GM23248 (cell line): Measurements from ENCODE around the gene ZBTB3. TPM values are rescaled to one million over a fixed set of nuclear protein-coding genes. Genes with fewer than 3 reads are reported as not detected.

ENCODE experiments used
- DNase-seq: peaks from one replicate; pipeline ENCODE4 v3.0.0-alpha.2; 2015
- H2AFZ ChIP-seq: fragments of 200-600 bp; sonication (generic); 2 replicates; pipeline ENCODE4 v1.6.1; 2016; ENCODE audit warnings: antibody characterized with exemption
- H3F3A ChIP-seq: fragments of 200-600 bp; sonication (generic); 2 replicates; pipeline ENCODE4 v1.6.1; 2016; ENCODE audit warnings: mild to moderate bottlenecking, antibody characterized with exemption, mixed run types; ENCODE audit not compliant: insufficient read depth
- H3K27ac ChIP-seq: fragments of 200-600 bp; sonication (generic); 2 replicates; pipeline ENCODE4 v1.5.1; 2016; ENCODE audit warnings: mild to moderate bottlenecking
- H3K27me3 ChIP-seq: fragments of 200-600 bp; sonication (generic); replicated peaks from 2 replicates; pipeline ENCODE4 v1.6.1; 2016; ENCODE audit warnings: mild to moderate bottlenecking; ENCODE audit not compliant: insufficient read depth
- H3K36me3 ChIP-seq: fragments of 200-600 bp; sonication (generic); 2 replicates; pipeline ENCODE4 v1.6.1; 2016; ENCODE audit warnings: low read depth, mild to moderate bottlenecking
- H3K4me1 ChIP-seq: fragments of 200-600 bp; sonication (generic); 2 replicates; pipeline ENCODE4 v1.6.1; 2016; ENCODE audit warnings: mild to moderate bottlenecking; ENCODE audit not compliant: insufficient read depth
- H3K4me2 ChIP-seq: fragments of 200-600 bp; sonication (generic); one replicate; pipeline ENCODE4 v1.6.1; 2016; ENCODE audit warnings: mild to moderate bottlenecking; ENCODE audit not compliant: unreplicated experiment
- H3K4me3 ChIP-seq: fragments of 200-600 bp; sonication (generic); 2 replicates; pipeline ENCODE4 v1.5.1; 2016; ENCODE audit warnings: mild to moderate bottlenecking
- H3K79me2 ChIP-seq: fragments of 200-600 bp; sonication (generic); 2 replicates; pipeline ENCODE4 v1.6.1; 2016; ENCODE audit warnings: mild to moderate bottlenecking; ENCODE audit not compliant: insufficient read depth
- H3K9ac ChIP-seq: fragments of 200-600 bp; sonication (generic); 2 replicates; pipeline ENCODE4 v1.6.1; 2016; ENCODE audit warnings: mild to moderate bottlenecking
- H3K9me2 ChIP-seq: fragments of 200-600 bp; sonication (generic); 2 replicates; pipeline ENCODE4 v1.6.1; 2016; ENCODE audit warnings: mixed run types, mild to moderate bottlenecking, moderate library complexity; ENCODE audit not compliant: insufficient read depth
- H3K9me3 ChIP-seq: fragments of 200-600 bp; sonication (generic); one replicate; pipeline ENCODE4 v1.6.1; 2017; ENCODE audit warnings: low read depth
- H4K20me1 ChIP-seq: fragments of 200-600 bp; sonication (generic); 2 replicates; pipeline ENCODE4 v1.6.0; 2016; ENCODE audit not compliant: insufficient read depth
- EZH2 ChIP-seq: fragments of 200-600 bp; sonication (generic); IDR thresholded peaks from 2 replicates; pipeline ENCODE4 v1.6.1; 2018; ENCODE audit warnings: antibody characterized with exemption, mild to moderate bottlenecking; ENCODE audit not compliant: insufficient read depth, poor library complexity, severe bottlenecking
- EZH2phosphoT487 ChIP-seq: fragments of 200-600 bp; sonication (generic); IDR thresholded peaks from 2 replicates; pipeline ENCODE4 v1.6.1; 2018; ENCODE audit warnings: antibody characterized with exemption, moderate library complexity, mild to moderate bottlenecking, low read depth; ENCODE audit not compliant: insufficient read depth
- WGBS, 2 experiments: methylation state at CpG; one replicate each; pipeline ENCODE4 v1.1.6; 2015 to 2017; ENCODE audit warnings: low lambda C conversion rate in 2 of 2, low coverage in 1 of 2; ENCODE audit errors: missing lambda C conversion rate in 2 of 2; 5-methylcytosine and 5-hydroxymethylcytosine counted together
- in situ Hi-C: fragments of 300-500 bp; cut with MboI; formaldehyde crosslinking; loops from 2 replicates; pipeline ENCODE4 v1.15.0; 2020
- polyA plus RNA-seq: library from polyadenylated mRNA; unstranded; fragments of >200 nt; fragmentation: Nextera tagmentation; extraction: Ambion mirVana; gene quantifications from 2 replicates; pipeline ENCODE4 v1.2.1, GENCODE V29; 2016
- total RNA-seq: library from RNA; depleted of rRNA; stranded (reverse); fragments of >200 nt; shearing (Covaris generic); gene quantifications from 2 replicates; pipeline ENCODE4 v1.2.3, GENCODE V29; 2014

The ZBTB3 gene
- total and polyA plus RNA-seq, 2 experiments from 2014 or later = 4.9 to 8.0 TPM

DNA sequence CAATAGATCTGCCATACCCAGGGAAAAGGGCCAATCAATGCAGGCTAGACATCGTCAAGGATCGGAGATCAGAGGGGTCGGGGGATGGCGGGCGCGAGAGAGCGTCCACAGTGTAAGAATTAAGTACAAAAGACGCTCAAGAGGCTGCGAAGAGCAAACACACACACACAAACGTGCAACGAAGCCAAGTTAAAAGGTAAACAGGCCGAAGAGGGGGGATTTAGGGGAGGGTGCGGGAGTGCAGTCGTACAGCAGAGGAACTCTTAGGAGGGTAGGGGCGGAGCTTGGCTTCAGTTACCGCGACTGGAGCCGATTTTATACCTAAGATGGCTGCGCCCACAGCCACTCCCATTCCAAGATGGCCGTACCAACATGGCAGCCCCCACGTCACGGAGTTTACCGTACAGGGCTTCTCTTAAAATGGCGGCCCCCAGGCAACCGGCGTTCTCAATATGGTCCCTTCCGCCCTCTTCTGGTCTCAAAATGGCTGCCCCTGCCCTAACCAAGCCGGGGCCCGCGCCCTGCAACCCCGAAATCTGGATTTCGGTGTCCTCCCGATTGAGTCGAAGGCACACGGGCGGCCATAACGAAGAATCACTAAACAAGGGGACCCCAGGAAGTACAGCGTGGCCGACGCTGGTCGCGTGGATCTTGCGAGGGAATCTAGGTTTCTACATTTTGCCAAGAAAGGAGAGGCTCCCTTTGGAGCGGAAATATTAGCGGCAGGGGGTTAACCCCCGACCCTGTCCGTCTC, 44.5 kb downstream of the ZBTB3 start:
- WGBS, 2 experiments = 2% methylated on average over 47 of the region's 47 CpGs
- Histone ChIP-seq H3K27me3 (no peaks in the 10 kb centered on the region), H2AFZ (peak overlapping the region; percentile 85), H3K4me2 (peak overlapping the region; percentile 96), H4K20me1 (no peaks in the 10 kb centered on the region), H3K4me3 (peak overlapping the region; percentile 85), H3K9ac (peak overlapping the region; percentile 90), H3K27ac (peak overlapping the region; percentile 94), H3K36me3 (peaks cover 27% of the 10 kb centered on the region; the same call in 1 of the 2 replicates), H3F3A (peaks cover 54% of the 10 kb centered on the region), H3K9me3 (no peaks in the 10 kb centered on the region), H3K4me1 (peaks cover 21% of the 10 kb centered on the region), H3K79me2 (peaks cover 24% of the 10 kb centered on the region), H3K9me2 (no peaks in the 10 kb centered on the region)
- TF ChIP-seq EZH2 = no peak
- no peak for TF ChIP-seq EZH2phosphoT487
- DNase-seq = peak; percentile 99
- in situ Hi-C loops = no loop called here

DNA sequence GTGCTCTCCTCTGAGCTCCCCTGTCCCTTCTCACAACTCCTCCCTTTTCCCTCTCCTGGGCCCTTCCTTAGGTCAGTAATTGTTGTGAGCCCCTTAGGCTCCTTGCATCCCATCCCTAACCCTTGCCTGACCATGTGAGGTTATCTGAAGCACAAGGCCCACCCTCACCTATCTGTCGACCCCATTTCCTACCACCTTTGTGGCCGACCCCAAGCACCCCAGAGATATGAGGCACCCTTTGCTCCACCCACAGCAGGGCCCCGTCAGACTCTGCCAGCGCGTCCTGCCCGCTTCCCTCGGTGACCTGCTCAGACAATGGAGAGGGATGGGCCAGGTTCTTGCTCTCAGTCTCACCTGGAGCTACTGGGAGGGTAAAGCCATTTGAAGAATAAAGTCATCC, 45.2 kb downstream of the ZBTB3 start:
- Histone ChIP-seq H2AFZ (peak overlapping the region; percentile 85), H3K9ac (peak overlapping the region; percentile 90), H3K36me3 (peaks cover 27% of the 10 kb centered on the region; the same call in 1 of the 2 replicates), H4K20me1 (no peaks in the 10 kb centered on the region), H3K4me2 (peak overlapping the region; percentile 96), H3K9me2 (no peaks in the 10 kb centered on the region), H3K9me3 (no peaks in the 10 kb centered on the region), H3K27me3 (no peaks in the 10 kb centered on the region), H3F3A (peaks cover 50% of the 10 kb centered on the region), H3K4me1 (peaks cover 21% of the 10 kb centered on the region), H3K79me2 (peaks cover 26% of the 10 kb centered on the region), H3K27ac (peak overlapping the region; percentile 94), H3K4me3 (peak overlapping the region; percentile 85)
- DNase-seq = no peak
- WGBS, 2 experiments = 6 to 9% methylated on average over 7 of the region's 7 CpGs
- no peak for TF ChIP-seq EZH2
- TF ChIP-seq EZH2phosphoT487 = no peak
- in situ Hi-C loops = no loop called here

DNA sequence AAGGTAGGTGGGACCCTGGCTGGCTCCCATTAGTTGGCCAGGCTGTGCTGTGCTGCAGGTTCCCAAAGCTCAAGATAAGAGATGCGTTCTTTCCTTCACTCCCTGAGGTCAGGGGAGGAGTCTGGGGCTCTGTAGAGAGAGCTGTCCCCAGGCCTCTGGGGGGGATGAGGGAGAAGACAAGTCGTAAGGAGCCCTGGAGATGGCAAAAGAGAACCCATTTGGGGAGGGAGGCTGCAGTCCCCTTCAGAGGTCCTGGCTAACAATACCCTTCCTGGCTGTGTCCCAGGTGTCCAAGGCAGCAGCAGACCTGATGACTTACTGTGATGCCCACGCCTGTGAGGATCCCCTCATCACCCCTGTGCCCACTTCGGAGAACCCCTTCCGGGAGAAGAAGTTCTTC, 45.6 kb downstream of the ZBTB3 start:
- in situ Hi-C loops = no loop called here
- TF ChIP-seq EZH2phosphoT487 (no peak), EZH2 (no peak)
- H3K27ac ChIP-seq = no peak overlapping the region
- no peak for DNase-seq
- H3F3A ChIP-seq = peaks cover 47% of the 10 kb centered on the region
- H3K4me2 ChIP-seq = peak overlapping the region; percentile 96
- peaks cover 21% of the 10 kb centered on the region for H3K4me1 ChIP-seq
- no peaks in the 10 kb centered on the region for H3K9me3 ChIP-seq
- 70 to 73% methylated on average over 5 of the region's 5 CpGs for WGBS, 2 experiments
- no peaks in the 10 kb centered on the region for H3K9me2 ChIP-seq
- peak overlapping the region; percentile 85 for H3K4me3 ChIP-seq
- H4K20me1 ChIP-seq = no peaks in the 10 kb centered on the region
- no peak overlapping the region for H2AFZ ChIP-seq
- peak overlapping the region; percentile 90 for H3K9ac ChIP-seq
- H3K36me3 ChIP-seq = peaks cover 23% of the 10 kb centered on the region; the same call in 1 of the 2 replicates
- H3K79me2 ChIP-seq = peaks cover 26% of the 10 kb centered on the region
- no peaks in the 10 kb centered on the region for H3K27me3 ChIP-seq

DNA sequence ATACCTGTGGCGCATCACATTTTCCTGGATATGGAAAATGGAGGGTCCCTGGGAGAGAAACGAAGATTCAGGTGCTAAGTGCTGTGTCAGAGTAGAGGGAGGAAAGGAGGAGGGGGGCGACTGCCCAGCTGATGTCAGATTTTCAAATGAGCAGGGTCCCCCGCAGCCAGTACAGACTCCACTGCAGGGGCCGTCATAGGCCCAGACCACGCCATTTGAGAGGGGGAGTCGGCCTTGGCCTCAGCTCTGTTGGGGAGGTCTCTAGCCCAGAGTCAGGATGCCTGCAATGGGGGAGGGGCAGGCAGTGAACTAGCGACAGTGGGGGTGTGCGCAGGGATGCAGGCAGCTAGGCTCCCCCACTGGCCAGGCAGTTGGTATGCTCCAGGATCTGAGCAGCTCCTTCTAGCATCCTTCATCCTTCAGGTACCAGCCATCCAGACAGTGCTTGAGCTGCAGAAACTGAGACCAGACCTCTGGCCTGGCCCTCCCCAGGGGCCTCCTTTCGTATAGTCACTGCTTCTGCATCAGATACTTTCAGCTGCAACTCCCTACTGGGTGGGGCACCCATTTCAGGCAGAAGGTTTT, 46.6 kb downstream of the ZBTB3 start, which contains the start of the genes BSCL2 and GNG3:
Gene BSCL2, minus strand, starts transcription at position 148 of the 585 bp plus-strand sequence. CDS start 229 bp downstream, outside the sequence.
Gene GNG3, plus strand, starts transcription at position 400 of the 585 bp plus-strand sequence. CDS start 620 bp downstream, outside the sequence.
- Histone ChIP-seq H3K4me1 (peaks cover 21% of the 10 kb centered on the region), H3K27me3 (no peaks in the 10 kb centered on the region), H3F3A (peaks cover 37% of the 10 kb centered on the region), H3K9ac (peak within 1 kb of the TSS; percentile 90), H3K4me3 (peak within 1 kb of the TSS; percentile 74), H3K79me2 (peaks cover 28% of the 10 kb centered on the region; the same call in 1 of the 2 replicates), H3K4me2 (peak within 1 kb of the TSS; percentile 96), H3K9me3 (no peaks in the 10 kb centered on the region), H2AFZ (peak within 1 kb of the TSS; percentile 77; the same call in 1 of the 2 replicates), H3K36me3 (peaks cover 15% of the 10 kb centered on the region; the same call in 1 of the 2 replicates), H3K27ac (peak within 1 kb of the TSS; percentile 44), H4K20me1 (no peaks in the 10 kb centered on the region), H3K9me2 (no peaks in the 10 kb centered on the region)
- TF ChIP-seq EZH2phosphoT487 (no peak), EZH2 (no peak)
- no peak for DNase-seq
- WGBS, 2 experiments = 83 to 84% methylated on average over 8 to 10 of the region's 10 CpGs
- in situ Hi-C loops = no loop called here
